ENCODE measurements around the gene PSMD9. TPM values are rescaled to one million over a fixed set of nuclear protein-coding genes. Genes with fewer than 3 reads are reported as not detected.

Gene PSMD9
- total and polyA plus RNA-seq, 10 of the 15 experiments (the other 5 are each of a cell fraction or from before 2014, with no cell fraction given): 14.6 to 152 (median 58.1) TPM

- H3K27me3 ChIP-seq (replicated peaks in 1 of 2; ENCODE audit: control insufficient read depth in 2 of 2, insufficient read depth in 2 of 2, low read length in 1 of 2): no peaks in the 10 kb centered on the region
Measured at GRCh38 chr12:121957861-121958515, 69.4 kb downstream of the PSMD9 start.

More at GRCh38 chr12:121957861-121958515, 69.4 kb downstream of the PSMD9 start:
- in situ Hi-C loops (cut with MboI): no loop called here
- no peak overlapping the region for H3K27ac ChIP-seq (ENCODE audit: control insufficient read depth, insufficient read depth)
- ChIA-PET POLR2A (no interaction called here), SMC1A (ENCODE audit: uncharacterized antibody, unreplicated experiment) (interaction anchor here (0.6 kb wide), 1 partner anchor 11 kb away, joined by 3 read pairs; no protein-coding TSS in a partner anchor), RAD21 (ENCODE audit: unreplicated experiment) (no interaction called here), CTCF (interaction anchor here (0.7 to 1.6 kb wide), 2 partner anchors 39 to 163 kb away, joined by 3 read pairs; partner anchors contain the start of gene CFAP251)
- no peak overlapping the region for H2AFZ ChIP-seq (ENCODE audit: control insufficient read depth, low read depth, low read length)
- H3K4me3 ChIP-seq: no peak overlapping the region
- H3K4me2 ChIP-seq (ENCODE audit: control insufficient read depth, insufficient read depth): no peak overlapping the region
- no peaks in the 10 kb centered on the region for H3K79me2 ChIP-seq (ENCODE audit: control insufficient read depth, insufficient read depth, low read length)
- H4K20me1 ChIP-seq (ENCODE audit: control insufficient read depth, insufficient read depth): no peaks in the 10 kb centered on the region
- no peaks in the 10 kb centered on the region for H3K36me3 ChIP-seq (ENCODE audit: control insufficient read depth in 2 of 2, insufficient read depth in 2 of 2, low read length in 1 of 2)
- WGBS (ENCODE audit: insufficient coverage, insufficient replicate concordance, low lambda C conversion rate, missing lambda C conversion rate): 63% methylated on average over 6 of the region's 6 CpGs
- intact Hi-C loops (cut with micrococcal nuclease; ENCODE audit: unreplicated experiment): no loop called here
- H3K9me3 ChIP-seq (replicated peaks; ENCODE audit: control insufficient read depth, insufficient read depth, low read length): no peaks in the 10 kb centered on the region; the same call in 2 of the 3 replicates
- TF ChIP-seq CEBPZ (IDR thresholded peaks at IDR 0.05; ENCODE audit: low read depth, low read length) (no peak), ZNF207 (IDR thresholded peaks at IDR 0.05; ENCODE audit: borderline replicate concordance) (no peak), PAX8 (IDR thresholded peaks at IDR 0.05) (no peak), CREM (IDR thresholded peaks at IDR 0.05; ENCODE audit: low read depth) (no peak), NR2C1 (IDR thresholded peaks at IDR 0.05) (no peak), BRCA1 (IDR thresholded peaks at IDR 0.05; ENCODE audit: low read depth, low read length) (no peak), FOXM1 (IDR thresholded peaks at IDR 0.05; ENCODE audit: low read depth, low read length) (no peak), TCF12 (IDR thresholded peaks at IDR 0.05; ENCODE audit: low read depth, low read length) (no peak), ESRRA (IDR thresholded peaks at IDR 0.05; ENCODE audit: low read length) (no peak), IKZF1 (conservative IDR thresholded peaks at IDR 0.05) (no peak), BCL3 (IDR thresholded peaks at IDR 0.05; ENCODE audit: borderline replicate concordance, insufficient read depth, low read depth, low read length, poor library complexity, severe bottlenecking) (no peak)
- BruUV-seq (replicated peaks): no TSS peak
- H3K9ac ChIP-seq (ENCODE audit: control insufficient read depth, insufficient read depth, low read length): no peak overlapping the region
- no peak for FAIRE-seq
- no peaks in the 10 kb centered on the region for H3K4me1 ChIP-seq (ENCODE audit: control insufficient read depth, insufficient read depth, low read length)
- no peak for DNase-seq (ENCODE audit: low read depth, low spot score)
- no peak for ATAC-seq

Data from GM12878 (cell line).